Mesendoderm (in vitro differentiated cells): ENCODE results near the gene TIMM8B.

ENCODE experiments used
- DNase-seq: peaks from one replicate; pipeline ENCODE4 v3.0.0; 2013
- H2AK5ac ChIP-seq: 2 replicates; pipeline ENCODE4 v1.6.1; 2013; ENCODE audit warnings: low read length, inconsistent platforms
- H2BK120ac ChIP-seq: 2 replicates; pipeline ENCODE4 v1.6.1; 2013; ENCODE audit warnings: low read depth, mild to moderate bottlenecking, low read length, moderate library complexity, mixed read lengths
- H2BK15ac ChIP-seq: replicated peaks from 2 replicates; pipeline ENCODE4 v1.6.1; 2013; ENCODE audit warnings: low read depth, mild to moderate bottlenecking, moderate library complexity
- H2BK5ac ChIP-seq: 2 replicates; pipeline ENCODE4 v1.6.1; 2013; ENCODE audit warnings: low read length, inconsistent platforms
- H3K18ac ChIP-seq: 2 replicates; pipeline ENCODE4 v1.6.1; 2013; ENCODE audit warnings: mild to moderate bottlenecking, low read length, mixed read lengths
- H3K23ac ChIP-seq: one replicate; pipeline ENCODE4 v1.6.1; 2013; ENCODE audit warnings: low read length
- H3K27ac ChIP-seq: 2 replicates; pipeline ENCODE4 v1.5.1; 2013; ENCODE audit warnings: low read depth, mild to moderate bottlenecking, inconsistent platforms, low read length, moderate library complexity
- H3K27me3 ChIP-seq: 2 replicates; pipeline ENCODE4 v1.6.1; 2013; ENCODE audit warnings: low read length, control low read depth, mild to moderate bottlenecking, inconsistent platforms; ENCODE audit not compliant: insufficient read depth, poor library complexity
- H3K36me3 ChIP-seq: 2 replicates; pipeline ENCODE4 v1.6.1; 2013; ENCODE audit warnings: low read length, inconsistent platforms; ENCODE audit not compliant: control insufficient read depth, insufficient read depth
- H3K4ac ChIP-seq: one replicate; pipeline ENCODE4 v1.6.1; 2013; ENCODE audit warnings: low read depth, mild to moderate bottlenecking, low read length, moderate library complexity
- H3K4me1 ChIP-seq: 2 replicates; pipeline ENCODE4 v1.6.1; 2013; ENCODE audit warnings: low read depth, low read length, inconsistent platforms; ENCODE audit not compliant: control insufficient read depth
- H3K4me2 ChIP-seq: 2 replicates; pipeline ENCODE4 v1.6.1; 2013; ENCODE audit warnings: low read length
- H3K4me3 ChIP-seq: 2 replicates; pipeline ENCODE4 v1.5.1; 2013; ENCODE audit warnings: mild to moderate bottlenecking, low read length
- H3K56ac ChIP-seq: one replicate; pipeline ENCODE4 v1.6.1; 2013; ENCODE audit warnings: low read length
- H3K79me1 ChIP-seq: 2 replicates; pipeline ENCODE4 v1.6.1; 2013; ENCODE audit warnings: low read length, inconsistent platforms
- H3K79me2 ChIP-seq: 2 replicates; pipeline ENCODE4 v1.6.1; 2013; ENCODE audit warnings: mild to moderate bottlenecking, low read length; ENCODE audit not compliant: control insufficient read depth, insufficient read depth
- H3K9ac ChIP-seq: 2 replicates; pipeline ENCODE4 v1.6.1; 2013; ENCODE audit warnings: low read length, inconsistent platforms
- H4K5ac ChIP-seq: one replicate; pipeline ENCODE4 v1.6.1; 2013; ENCODE audit warnings: low read length
- H4K8ac ChIP-seq: one replicate; pipeline ENCODE4 v1.6.1; 2013; ENCODE audit warnings: low read depth, mild to moderate bottlenecking, control low read depth, low read length, moderate library complexity
- WGBS: extraction: QIAGEN DNeasy Blood & Tissue Kit; methylation state at CpG from one replicate; pipeline ENCODE4 v1.1.7; 2013; ENCODE audit warnings: low lambda C conversion rate, missing lambda C conversion rate; ENCODE audit not compliant: insufficient coverage; ENCODE audit errors: extremely low coverage; 5-methylcytosine and 5-hydroxymethylcytosine counted together

The TIMM8B gene

GRCh38 chr11:112127056-112127455 lies 40.5 kb upstream of the TIMM8B start:
- Histone ChIP-seq H3K4me2 (no peak overlapping the region), H3K27ac (no peak overlapping the region), H3K4me3 (no peak overlapping the region), H4K5ac (no peak overlapping the region), H2BK120ac (no peak overlapping the region), H2BK15ac (no peak overlapping the region), H3K4me1 (no peaks in the 10 kb centered on the region), H3K4ac (no peak overlapping the region), H4K8ac (no peak overlapping the region), H3K9ac (no peak overlapping the region), H2BK5ac (no peak overlapping the region), H2AK5ac (no peak overlapping the region), H3K18ac (no peak overlapping the region), H3K79me1 (no peaks in the 10 kb centered on the region), H3K56ac (no peak overlapping the region), H3K36me3 (no peaks in the 10 kb centered on the region), H3K23ac (no peak overlapping the region), H3K79me2 (no peaks in the 10 kb centered on the region), H3K27me3 (no peaks in the 10 kb centered on the region)
- DNase-seq: no peak
- no CpG with 5 or more reads among the region's 2 CpGs for WGBS

- Histone ChIP-seq H3K18ac (no peak overlapping the region), H4K8ac (no peak overlapping the region), H3K27me3 (no peaks in the 10 kb centered on the region), H3K9ac (no peak overlapping the region), H2BK120ac (no peak overlapping the region), H4K5ac (no peak overlapping the region), H3K4me3 (no peak overlapping the region), H3K79me2 (no peaks in the 10 kb centered on the region), H3K27ac (no peak overlapping the region), H3K4me2 (no peak overlapping the region), H2BK5ac (no peak overlapping the region), H3K36me3 (no peaks in the 10 kb centered on the region), H3K4ac (no peak overlapping the region), H3K79me1 (no peaks in the 10 kb centered on the region), H2AK5ac (no peak overlapping the region), H3K4me1 (no peaks in the 10 kb centered on the region), H2BK15ac (no peak overlapping the region), H3K23ac (no peak overlapping the region), H3K56ac (no peak overlapping the region)
- WGBS: no CpG with 5 or more reads among the region's 4 CpGs
- no peak for DNase-seq
These were observed 36.6 kb upstream of the TIMM8B start for GRCh38 chr11:112123129-112123528.

GRCh38 chr11:112121981-112122615 lies 35.5 kb upstream of the TIMM8B start:
- Histone ChIP-seq H3K36me3 (no peaks in the 10 kb centered on the region), H3K27ac (no peak overlapping the region), H2BK15ac (no peak overlapping the region), H4K8ac (no peak overlapping the region), H3K79me2 (no peaks in the 10 kb centered on the region), H3K4ac (no peak overlapping the region), H4K5ac (no peak overlapping the region), H2BK5ac (no peak overlapping the region), H3K9ac (no peak overlapping the region), H2BK120ac (no peak overlapping the region), H3K4me3 (no peak overlapping the region), H2AK5ac (no peak overlapping the region), H3K4me1 (no peaks in the 10 kb centered on the region), H3K27me3 (no peaks in the 10 kb centered on the region), H3K23ac (no peak overlapping the region), H3K56ac (no peak overlapping the region), H3K18ac (no peak overlapping the region), H3K4me2 (no peak overlapping the region), H3K79me1 (no peaks in the 10 kb centered on the region)
- WGBS: no CpG with 5 or more reads among the region's 5 CpGs
- DNase-seq: no peak

GRCh38 chr11:112118176-112118575 lies 31.6 kb upstream of the TIMM8B start:
- no peak overlapping the region for H3K4me2 ChIP-seq
- no peak overlapping the region for H4K8ac ChIP-seq
- no peaks in the 10 kb centered on the region for H3K4me1 ChIP-seq
- H2BK5ac ChIP-seq: no peak overlapping the region
- no peak overlapping the region for H2AK5ac ChIP-seq
- DNase-seq: no peak
- H3K4me3 ChIP-seq: no peak overlapping the region
- no peaks in the 10 kb centered on the region for H3K36me3 ChIP-seq
- H3K18ac ChIP-seq: no peak overlapping the region
- no peak overlapping the region for H3K9ac ChIP-seq
- no CpG with 5 or more reads among the region's 2 CpGs for WGBS
- no peak overlapping the region for H4K5ac ChIP-seq
- no peak overlapping the region for H2BK15ac ChIP-seq
- no peak overlapping the region for H3K27ac ChIP-seq
- H3K23ac ChIP-seq: no peak overlapping the region
- no peaks in the 10 kb centered on the region for H3K79me1 ChIP-seq
- H3K79me2 ChIP-seq: no peaks in the 10 kb centered on the region
- H3K4ac ChIP-seq: no peak overlapping the region
- no peaks in the 10 kb centered on the region for H3K27me3 ChIP-seq
- no peak overlapping the region for H3K56ac ChIP-seq
- no peak overlapping the region for H2BK120ac ChIP-seq

GRCh38 chr11:112115386-112115785 lies 28.8 kb upstream of the TIMM8B start:
- Histone ChIP-seq H3K18ac (no peak overlapping the region), H3K9ac (no peak overlapping the region), H3K79me2 (no peaks in the 10 kb centered on the region), H2BK120ac (no peak overlapping the region), H3K4me1 (no peaks in the 10 kb centered on the region), H2BK5ac (no peak overlapping the region), H3K27me3 (no peaks in the 10 kb centered on the region), H3K56ac (no peak overlapping the region), H4K8ac (no peak overlapping the region), H3K36me3 (no peaks in the 10 kb centered on the region), H3K23ac (no peak overlapping the region), H3K4me3 (no peak overlapping the region), H2AK5ac (no peak overlapping the region), H3K27ac (no peak overlapping the region), H3K4me2 (no peak overlapping the region), H4K5ac (no peak overlapping the region), H2BK15ac (no peak overlapping the region), H3K4ac (no peak overlapping the region), H3K79me1 (no peaks in the 10 kb centered on the region)
- WGBS: no CpG with 5 or more reads among the region's 5 CpGs
- DNase-seq: no peak

- WGBS: no CpG with 5 or more reads among the region's 2 CpGs
- Histone ChIP-seq H3K79me2 (no peaks in the 10 kb centered on the region), H2BK5ac (no peak overlapping the region), H3K4me1 (no peaks in the 10 kb centered on the region), H2AK5ac (no peak overlapping the region), H3K79me1 (no peaks in the 10 kb centered on the region), H3K23ac (no peak overlapping the region), H3K27ac (no peak overlapping the region), H3K56ac (no peak overlapping the region), H2BK15ac (no peak overlapping the region), H4K8ac (no peak overlapping the region), H3K36me3 (no peaks in the 10 kb centered on the region), H3K4ac (no peak overlapping the region), H4K5ac (no peak overlapping the region), H3K4me2 (no peak overlapping the region), H3K4me3 (no peak overlapping the region), H3K9ac (no peak overlapping the region), H2BK120ac (no peak overlapping the region), H3K18ac (no peak overlapping the region), H3K27me3 (no peaks in the 10 kb centered on the region)
- DNase-seq: no peak
These were observed 27.9 kb upstream of the TIMM8B start for GRCh38 chr11:112114460-112114859.
